Progenitor cell of endocrine pancreas (in vitro differentiated cells): ENCODE measurements around the gene ABLIM1. TPM values are rescaled to one million over a fixed set of nuclear protein-coding genes. Genes with fewer than 3 reads are reported as not detected.

Experiments used
- DNase-seq: peaks from one replicate; pipeline ENCODE4 v3.0.0; 2021; ENCODE audit warnings: low spot score; ENCODE audit not compliant: unreplicated experiment
- H3K27ac Mint-ChIP-seq: 2 replicates; pipeline ENCODE4 v1.8.0; 2021; ENCODE audit warnings: mild to moderate bottlenecking, moderate library complexity, mixed read lengths
- H3K27me3 Mint-ChIP-seq: 2 replicates; pipeline ENCODE4 v1.8.0; 2021; ENCODE audit warnings: mixed read lengths
- H3K36me3 Mint-ChIP-seq: 2 replicates; pipeline ENCODE4 v1.8.0; 2022; ENCODE audit warnings: mixed read lengths; ENCODE audit not compliant: insufficient read depth
- H3K4me1 Mint-ChIP-seq: 2 replicates; pipeline ENCODE4 v1.8.0; 2021; ENCODE audit warnings: low read depth, mixed read lengths
- H3K4me3 Mint-ChIP-seq: 2 replicates; pipeline ENCODE4 v1.8.0; 2021; ENCODE audit warnings: low read depth, mild to moderate bottlenecking, moderate library complexity, mixed read lengths
- H3K9me3 Mint-ChIP-seq: 2 replicates; pipeline ENCODE4 v1.8.0; 2021; ENCODE audit warnings: low read depth, mixed read lengths
- CTCF ChIP-seq: fragments of 200-600 bp; sonication (generic); IDR thresholded peaks from one replicate; pipeline ENCODE4 v1.5.0; 2021; ENCODE audit warnings: antibody characterized with exemption, mild to moderate bottlenecking; ENCODE audit not compliant: unreplicated experiment
- total RNA-seq: library from RNA; stranded (reverse); gene quantifications from 2 replicates; pipeline ENCODE4 v1.2.1, GENCODE V29; 2021

The ABLIM1 gene
- total RNA-seq, 1 donor from 2014 or later: 59.1 TPM

GRCh38 chr10:114615600-114616007 is 42.5 kb downstream of the ABLIM1 start:
- Mint-ChIP-seq H3K36me3 (peaks cover 2% of the 10 kb centered on the region), H3K9me3 (no peaks in the 10 kb centered on the region), H3K27me3 (peaks cover 7% of the 10 kb centered on the region), H3K4me3 (no peak overlapping the region), H3K4me1 (peaks cover 15% of the 10 kb centered on the region), H3K27ac (no peak overlapping the region)
- TF ChIP-seq CTCF: no peak
- DNase-seq: no peak

- no peak overlapping the region for H3K27ac Mint-ChIP-seq
- peaks cover 2% of the 10 kb centered on the region for H3K36me3 Mint-ChIP-seq
- no peak overlapping the region for H3K4me3 Mint-ChIP-seq
- no peaks in the 10 kb centered on the region for H3K9me3 Mint-ChIP-seq
- H3K4me1 Mint-ChIP-seq: peaks cover 15% of the 10 kb centered on the region
- no peak for TF ChIP-seq CTCF
- DNase-seq: no peak
- peaks cover 7% of the 10 kb centered on the region for H3K27me3 Mint-ChIP-seq
These were observed 44.7 kb downstream of the ABLIM1 start for GRCh38 chr10:114613237-114613979.

DNA sequence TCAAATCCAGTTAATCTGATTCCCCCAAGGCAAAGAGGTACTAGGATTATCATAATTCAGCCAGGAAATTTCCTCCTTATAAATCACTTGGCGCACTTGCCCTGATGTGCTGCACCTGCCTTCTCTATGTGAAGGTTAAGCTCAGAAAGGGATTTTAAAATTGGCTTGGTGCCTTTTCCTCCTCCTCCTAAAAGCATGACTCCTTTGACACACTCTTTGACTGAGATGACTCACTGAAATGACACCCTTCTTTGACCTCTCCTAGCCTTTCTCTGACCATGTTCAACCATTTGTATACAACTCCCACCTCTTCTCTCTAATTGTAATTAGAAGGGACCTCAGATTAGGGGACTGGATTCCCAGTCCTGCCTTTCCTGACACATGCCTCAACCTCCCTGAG is 46.5 kb downstream of the ABLIM1 start:
- TF ChIP-seq CTCF: no peak
- Mint-ChIP-seq H3K27me3 (peaks cover 4% of the 10 kb centered on the region), H3K4me3 (no peak overlapping the region), H3K4me1 (peaks cover 17% of the 10 kb centered on the region), H3K36me3 (peaks cover 2% of the 10 kb centered on the region), H3K9me3 (no peaks in the 10 kb centered on the region), H3K27ac (no peak overlapping the region)
- DNase-seq: no peak

DNA sequence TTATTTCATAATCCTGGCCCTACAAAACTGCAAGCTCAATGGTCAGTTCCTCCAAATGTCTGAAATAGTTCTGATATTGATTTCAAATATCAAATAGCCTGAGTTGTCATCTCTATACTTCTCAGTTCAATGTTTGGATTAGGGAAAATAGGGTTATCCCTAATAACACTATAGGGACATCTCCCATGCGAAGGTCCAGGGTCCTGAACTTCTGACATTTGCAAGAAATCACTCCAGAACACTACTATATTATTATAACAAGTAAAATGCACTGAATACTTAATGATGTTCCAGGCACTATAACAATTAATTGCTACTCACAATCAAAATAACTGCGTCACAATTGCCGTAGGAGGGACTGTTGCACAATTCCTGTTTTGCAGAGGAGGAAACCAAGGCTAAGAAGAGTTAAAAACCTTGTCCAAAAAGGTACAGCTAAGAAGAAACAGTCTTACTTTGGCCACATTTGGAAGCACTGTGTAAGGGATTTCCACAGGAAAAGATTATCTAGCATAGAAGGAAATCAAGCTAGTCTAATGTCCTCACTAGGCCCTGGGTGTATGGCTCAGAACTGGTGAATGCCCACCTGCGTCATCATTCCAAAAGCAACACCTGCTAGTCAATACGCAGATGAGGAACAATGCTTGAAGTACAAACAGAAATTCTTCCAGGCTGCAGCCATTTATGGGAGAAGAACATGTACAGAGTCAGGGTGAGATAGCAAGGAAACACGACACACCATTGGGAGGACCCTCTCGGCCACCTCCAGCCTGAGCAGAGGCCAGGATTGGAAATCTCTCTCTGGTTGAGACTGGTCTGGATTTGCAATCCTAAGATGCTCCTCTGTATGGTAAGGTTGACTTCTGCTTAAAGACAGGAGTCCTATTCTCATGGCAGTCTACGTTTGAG is 48.3 kb downstream of the ABLIM1 start:
- TF ChIP-seq CTCF: no peak

DNA sequence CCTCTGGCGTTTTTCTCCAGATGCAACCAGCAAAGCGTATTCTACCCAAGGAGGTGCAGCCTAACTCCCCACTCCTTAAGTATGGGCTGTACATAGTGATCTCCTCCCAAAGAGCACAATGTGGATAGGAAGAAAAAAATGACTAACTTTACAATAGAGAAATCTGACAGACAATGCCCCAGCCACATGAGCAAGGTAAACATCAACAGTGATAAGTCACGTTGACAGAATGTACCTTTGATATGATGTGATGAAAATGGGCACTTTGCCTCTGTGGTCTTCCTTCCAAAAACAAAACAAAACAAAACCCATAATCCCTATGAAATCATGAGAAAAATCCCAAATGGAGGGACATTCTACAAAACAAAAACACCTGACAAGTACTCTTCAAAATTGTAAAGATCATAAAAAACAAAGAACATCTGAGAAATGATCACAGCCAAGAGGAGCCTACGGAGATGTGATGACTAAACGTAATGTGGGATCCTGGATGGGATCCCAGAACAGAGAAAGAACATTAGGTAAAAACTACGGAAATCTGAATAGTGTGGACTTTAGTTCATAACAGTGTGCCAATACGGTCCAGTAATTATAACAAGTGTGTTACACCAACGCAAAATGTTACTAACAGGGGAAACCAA is 50.6 kb downstream of the ABLIM1 start:
- TF ChIP-seq CTCF: no peak
- H3K27me3 Mint-ChIP-seq: peaks cover 4% of the 10 kb centered on the region
- no peaks in the 10 kb centered on the region for H3K36me3 Mint-ChIP-seq
- peaks cover 32% of the 10 kb centered on the region for H3K4me1 Mint-ChIP-seq
- H3K27ac Mint-ChIP-seq: no peak overlapping the region
- no peaks in the 10 kb centered on the region for H3K9me3 Mint-ChIP-seq
- DNase-seq: no peak
- H3K4me3 Mint-ChIP-seq: no peak overlapping the region

More for the DNA sequence above, 48.3 kb downstream of the ABLIM1 start:
- Mint-ChIP-seq H3K4me1 (peaks cover 26% of the 10 kb centered on the region), H3K27ac (no peak overlapping the region), H3K4me3 (no peak overlapping the region), H3K36me3 (no peaks in the 10 kb centered on the region), H3K9me3 (no peaks in the 10 kb centered on the region), H3K27me3 (peaks cover 4% of the 10 kb centered on the region)
- no peak for DNase-seq
